Activated naive CD4-positive, alpha-beta T cell treated with anti-CD3 and anti-CD28 coated beads, Interleukin-2, amount 10 ng/mL, durations not matched to agents 5 hours and 36 hours (primary cell): Measurements from ENCODE around the gene PFDN4. TPM values are rescaled to one million over a fixed set of nuclear protein-coding genes. Genes with fewer than 3 reads are reported as not detected.

ENCODE experiments used
- total RNA-seq, 2 experiments: library from RNA; stranded (reverse); gene quantifications; one replicate each; pipeline ENCODE4 v1.2.3, GENCODE V29; 2021

The PFDN4 gene, protein sequence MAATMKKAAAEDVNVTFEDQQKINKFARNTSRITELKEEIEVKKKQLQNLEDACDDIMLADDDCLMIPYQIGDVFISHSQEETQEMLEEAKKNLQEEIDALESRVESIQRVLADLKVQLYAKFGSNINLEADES
- 10 to 100 TPM; 25.4 to 26.6 TPM for total RNA-seq

DNA sequence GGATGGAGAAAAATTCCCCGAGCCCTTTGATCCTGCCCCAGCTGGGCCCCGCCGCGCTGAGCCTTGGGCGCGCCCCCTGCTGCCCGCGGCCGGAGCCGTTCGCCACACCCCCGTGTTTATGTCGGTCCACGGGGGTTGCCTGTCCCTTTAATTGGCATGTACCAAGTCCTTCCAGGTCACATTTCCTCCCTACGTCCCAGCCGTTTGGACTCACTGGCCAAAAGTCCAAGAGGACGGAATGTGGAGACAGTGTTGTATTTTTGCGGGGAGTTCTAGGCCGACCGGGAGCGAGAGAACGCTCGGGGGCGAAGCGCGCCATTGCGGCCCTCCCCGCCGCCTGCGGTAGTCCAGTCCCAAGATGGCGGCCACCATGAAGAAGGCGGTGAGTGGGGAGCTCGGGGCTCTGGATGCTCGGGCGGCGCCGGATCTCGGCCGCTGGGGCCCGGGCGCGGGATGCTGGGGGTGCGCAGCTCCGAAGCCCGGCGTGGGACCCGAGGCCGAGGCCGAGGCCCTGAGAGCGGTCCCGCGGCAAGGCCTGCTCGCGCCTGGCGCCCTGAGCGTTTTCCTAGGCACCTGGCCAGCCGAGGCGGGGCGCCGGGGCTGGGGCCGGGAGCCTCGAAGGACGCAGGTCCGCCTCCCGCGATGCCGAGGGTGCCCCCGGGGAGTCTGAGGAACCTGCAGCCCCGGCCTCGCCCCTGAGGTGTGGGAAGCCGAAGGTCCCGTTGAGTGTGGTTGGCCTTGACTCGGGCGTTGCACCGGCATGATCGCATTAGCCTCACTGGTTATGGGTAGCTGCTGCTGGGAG lies at the start of gene PFDN4:
Gene PFDN4, plus strand, starts transcription at position 345 of the 805 bp plus-strand sequence. Its CDS starts 14 bp downstream, at position 359.

DNA sequence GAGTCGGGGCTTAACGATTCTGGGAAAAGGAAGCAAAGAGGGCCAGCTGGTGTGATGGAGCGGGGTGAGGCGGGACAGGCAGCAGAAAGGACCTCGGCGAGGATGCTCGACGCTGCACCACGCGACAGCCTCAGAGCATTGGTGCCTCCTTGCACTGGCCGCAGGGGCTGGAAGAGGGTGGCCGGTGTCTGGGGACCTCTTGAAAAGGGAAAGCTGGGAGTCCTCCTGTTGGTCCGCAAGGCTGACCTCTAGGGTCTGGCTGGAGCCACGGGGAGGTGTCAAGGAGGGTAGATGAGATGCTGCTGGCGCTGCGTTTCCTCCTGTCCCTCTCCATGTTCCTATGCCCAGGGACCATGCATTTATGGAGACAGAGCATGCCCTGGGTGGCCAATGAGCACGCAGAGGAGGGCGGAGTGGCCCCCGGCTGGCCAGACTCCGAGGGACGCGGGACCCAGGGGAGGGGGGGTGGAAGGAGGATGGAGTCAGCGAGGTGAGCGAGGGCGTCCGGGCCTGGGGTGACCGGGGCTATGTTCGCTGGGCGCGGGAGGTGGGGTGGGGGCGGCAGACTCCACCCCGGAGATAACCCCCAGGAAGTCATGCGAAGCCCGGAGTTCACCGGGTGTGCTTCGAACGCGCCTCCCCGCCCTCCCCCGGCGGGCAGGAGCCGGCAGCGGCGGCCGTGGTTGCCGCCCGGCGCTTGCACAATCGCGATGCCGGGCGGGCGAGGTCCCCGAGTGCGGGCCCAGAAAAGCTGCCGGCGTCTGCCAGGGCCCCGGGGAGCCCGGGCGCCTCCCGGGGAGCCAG lies 34.0 kb upstream of the PFDN4 start, which contains the start of gene CYP24A1:
Gene CYP24A1, minus strand, starts transcription at position 334 of the 804 bp plus-strand sequence. CDS start 407 bp downstream, outside the sequence.

Other genes starting within 250 kb of the PFDN4 start
- gene BCAS1, start 137.5 kb upstream of the PFDN4 start, total RNA-seq = under 1 TPM; 0.05 to 0.07 TPM
- gene CYP24A1, start 34.1 kb upstream of the PFDN4 start, total RNA-seq = not detected